Mucosa of rectum (tissue), 2 donors: ENCODE data around the gene UBXN1.
A peak's percentile ranks its signal among the peaks of the same experiment; 100 is the strongest.

Source experiments
- H3K27ac ChIP-seq, 2 donors: one replicate each; pipeline ENCODE4 v1.7.0; 2013; ENCODE audit warnings: inconsistent platforms in 2 of 2, low read depth in 2 of 2, low read length in 2 of 2
- H3K27me3 ChIP-seq, 2 donors: one replicate each; pipeline ENCODE4 v1.7.0; 2013; ENCODE audit warnings: low read length in 2 of 2; ENCODE audit not compliant: control insufficient read depth in 2 of 2, insufficient read depth in 2 of 2
- H3K36me3 ChIP-seq, 2 donors: one replicate each; pipeline ENCODE4 v1.7.0; 2013; ENCODE audit warnings: low read length in 2 of 2; ENCODE audit not compliant: control insufficient read depth in 2 of 2, insufficient read depth in 2 of 2
- H3K4me1 ChIP-seq, 2 donors: one replicate each; pipeline ENCODE4 v1.7.0; 2013; ENCODE audit warnings: low read length in 2 of 2, mild to moderate bottlenecking in 1 of 2; ENCODE audit not compliant: control insufficient read depth in 2 of 2, insufficient read depth in 2 of 2
- H3K4me3 ChIP-seq, 2 donors: one replicate each; pipeline ENCODE4 v1.7.0; 2013; ENCODE audit warnings: low read length in 2 of 2
- H3K9ac ChIP-seq, 2 donors: one replicate each; pipeline ENCODE4 v1.7.0; 2013; ENCODE audit warnings: low read length in 2 of 2, low read depth in 1 of 2, mild to moderate bottlenecking in 1 of 2
- H3K9me3 ChIP-seq, 2 donors: one replicate each; pipeline ENCODE4 v1.7.0; 2013; ENCODE audit warnings: low read length in 2 of 2; ENCODE audit not compliant: control insufficient read depth in 2 of 2
- donor health status: healthy.
- donor health status: Normal muscosa, but diverticular disease.

The UBXN1 gene

GRCh38 chr11:62719302-62719978 is 40.6 kb upstream of the UBXN1 start:
- Histone ChIP-seq H3K4me1 (peaks cover 8% of the 10 kb centered on the region in 2 donors), H3K36me3 (peaks cover 88 to 90% of the 10 kb centered on the region in 2 donors), H3K9me3 (no peaks in the 10 kb centered on the region), H3K9ac (no peak overlapping the region), H3K27me3 (no peaks in the 10 kb centered on the region), H3K4me3 (no peak overlapping the region), H3K27ac (no peak overlapping the region)

- Histone ChIP-seq H3K4me3 (no peak overlapping the region), H3K27me3 (no peaks in the 10 kb centered on the region), H3K4me1 (peaks cover 10 to 12% of the 10 kb centered on the region in 2 donors), H3K9me3 (no peaks in the 10 kb centered on the region), H3K36me3 (peaks cover 78 to 81% of the 10 kb centered on the region in 2 donors), H3K27ac (no peak overlapping the region), H3K9ac (no peak overlapping the region)
These were observed 37.9 kb upstream of the UBXN1 start for GRCh38 chr11:62716816-62717215.

- no peak overlapping the region for H3K9ac ChIP-seq
- no peaks in the 10 kb centered on the region for H3K27me3 ChIP-seq
- no peaks in the 10 kb centered on the region for H3K9me3 ChIP-seq
- H3K4me3 ChIP-seq: no peak overlapping the region
- no peak overlapping the region for H3K27ac ChIP-seq
- H3K36me3 ChIP-seq: peaks cover 77% of the 10 kb centered on the region in 2 donors
- H3K4me1 ChIP-seq: peaks cover 10 to 12% of the 10 kb centered on the region in 2 donors
These were observed 37.3 kb upstream of the UBXN1 start for GRCh38 chr11:62716206-62716605.

GRCh38 chr11:62715150-62716130 is 36.6 kb upstream of the UBXN1 start:
- Histone ChIP-seq H3K36me3 (peaks cover 73 to 74% of the 10 kb centered on the region in 2 donors), H3K9ac (no peak overlapping the region), H3K27ac (no peak overlapping the region), H3K4me3 (no peak overlapping the region), H3K4me1 (peaks cover 11 to 15% of the 10 kb centered on the region in 2 donors), H3K9me3 (no peaks in the 10 kb centered on the region), H3K27me3 (no peaks in the 10 kb centered on the region)

GRCh38 chr11:62713343-62713742 is 34.5 kb upstream of the UBXN1 start:
- peak overlapping the region; percentile 53 to 56 for H3K27ac ChIP-seq
- H3K4me3 ChIP-seq: no peak overlapping the region
- H3K9ac ChIP-seq: peak overlapping the region in 1 of 2 donors; percentile 33
- H3K4me1 ChIP-seq: peaks cover 29 to 32% of the 10 kb centered on the region in 2 donors
- no peaks in the 10 kb centered on the region for H3K9me3 ChIP-seq
- H3K36me3 ChIP-seq: peaks cover 59 to 60% of the 10 kb centered on the region in 2 donors
- no peaks in the 10 kb centered on the region for H3K27me3 ChIP-seq

- peaks cover 55% of the 10 kb centered on the region in 2 donors for H3K36me3 ChIP-seq
These were observed 34.0 kb upstream of the UBXN1 start for GRCh38 chr11:62712861-62713260.

GRCh38 chr11:62712276-62712812 is 33.5 kb upstream of the UBXN1 start:
- Histone ChIP-seq H3K36me3 (peaks cover 50 to 51% of the 10 kb centered on the region in 2 donors), H3K4me1 (peaks cover 30 to 33% of the 10 kb centered on the region in 2 donors), H3K9ac (no peak overlapping the region), H3K9me3 (no peaks in the 10 kb centered on the region), H3K27ac (peak overlapping the region in 1 of 2 donors; percentile 53), H3K27me3 (no peaks in the 10 kb centered on the region), H3K4me3 (no peak overlapping the region)

More at GRCh38 chr11:62712861-62713260, 34.0 kb upstream of the UBXN1 start:
- peaks cover 30 to 33% of the 10 kb centered on the region in 2 donors for H3K4me1 ChIP-seq
- no peak overlapping the region for H3K9ac ChIP-seq
- H3K27me3 ChIP-seq: no peaks in the 10 kb centered on the region
- H3K27ac ChIP-seq: peak overlapping the region; percentile 53 to 56
- no peak overlapping the region for H3K4me3 ChIP-seq
- no peaks in the 10 kb centered on the region for H3K9me3 ChIP-seq

- Histone ChIP-seq H3K9me3 (no peaks in the 10 kb centered on the region), H3K27me3 (no peaks in the 10 kb centered on the region), H3K36me3 (peaks cover 27 to 29% of the 10 kb centered on the region in 2 donors), H3K4me1 (peaks cover 46 to 51% of the 10 kb centered on the region in 2 donors), H3K27ac (peak overlapping the region; percentile 93 to 95), H3K4me3 (peak overlapping the region; percentile 82 to 92), H3K9ac (peak overlapping the region; percentile 86 to 90)
These were observed 31.1 kb upstream of the UBXN1 start for GRCh38 chr11:62710001-62710345.

- peak overlapping the region; percentile 82 to 92 for H3K4me3 ChIP-seq
These were observed 30.6 kb upstream of the UBXN1 start for GRCh38 chr11:62709247-62710000.

More at GRCh38 chr11:62709247-62710000, 30.6 kb upstream of the UBXN1 start:
- H3K9ac ChIP-seq: peak overlapping the region; percentile 86 to 93
- peak overlapping the region; percentile 93 to 95 for H3K27ac ChIP-seq
- peaks cover 43 to 49% of the 10 kb centered on the region in 2 donors for H3K4me1 ChIP-seq
- H3K27me3 ChIP-seq: no peaks in the 10 kb centered on the region
- H3K9me3 ChIP-seq: no peaks in the 10 kb centered on the region
- H3K36me3 ChIP-seq: peaks cover 23 to 24% of the 10 kb centered on the region in 2 donors
